Measurements from ENCODE around the gene ITGAE.

DNA sequence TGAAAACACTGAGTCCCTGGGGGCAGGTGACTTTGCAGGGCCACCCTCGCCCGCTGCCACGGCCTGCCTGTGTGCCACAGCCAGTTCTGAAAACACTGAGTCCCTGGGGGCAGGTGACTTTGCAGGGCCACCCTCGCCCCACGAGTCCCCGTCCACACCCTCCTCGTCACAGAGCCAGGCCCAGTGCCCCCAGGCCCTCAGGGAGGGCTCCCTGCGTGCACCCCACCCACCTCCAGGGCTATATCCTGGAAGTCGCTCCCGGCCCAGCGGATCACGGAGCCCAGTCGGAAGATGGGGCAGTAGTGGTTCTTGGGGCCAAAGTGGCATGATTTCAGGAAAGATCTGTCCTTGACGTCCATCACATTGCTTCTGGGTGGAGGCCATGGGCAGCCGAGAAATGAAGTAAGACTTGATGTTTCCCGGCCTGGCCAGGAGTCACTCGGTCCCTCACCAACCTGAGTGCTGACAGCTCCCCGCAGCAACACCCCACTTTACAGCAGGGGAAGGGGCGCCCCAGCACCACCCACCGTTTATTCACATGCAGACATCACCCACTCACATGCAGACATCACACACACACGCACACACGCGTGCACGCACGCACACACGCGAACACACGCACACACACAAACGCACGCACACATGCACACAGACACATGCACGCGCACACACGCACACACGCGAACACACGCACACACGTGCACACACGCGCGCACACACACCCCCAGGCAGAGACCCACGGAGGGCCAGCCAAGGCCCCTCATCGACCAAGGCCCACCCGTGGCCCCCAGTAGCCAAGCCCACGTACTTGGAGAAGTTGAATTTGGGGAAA lies 111.5 kb downstream of the ITGAE start:
- TF ChIP-seq EZH2phosphoT487 (IDR thresholded peaks at IDR 0.05; ENCODE audit: insufficient read depth, low read depth), result no peak
- no peak for TF ChIP-seq EZH2 (IDR thresholded peaks at IDR 0.05; ENCODE audit: insufficient read depth, poor library complexity, severe bottlenecking)
